GM21528 (cell line): ENCODE results near the gene WDR82.
A peak's percentile ranks its signal among the peaks of the same experiment; 100 is the strongest.

ENCODE experiments used
- ATAC-seq: cut with Tn5 transposase; IDR thresholded peaks from one replicate; pipeline ENCODE4 v1.9.1; 2021; ENCODE audit warnings: mild to moderate bottlenecking, moderate library complexity; ENCODE audit not compliant: unreplicated experiment, low FRiP score

WDR82 gene

DNA sequence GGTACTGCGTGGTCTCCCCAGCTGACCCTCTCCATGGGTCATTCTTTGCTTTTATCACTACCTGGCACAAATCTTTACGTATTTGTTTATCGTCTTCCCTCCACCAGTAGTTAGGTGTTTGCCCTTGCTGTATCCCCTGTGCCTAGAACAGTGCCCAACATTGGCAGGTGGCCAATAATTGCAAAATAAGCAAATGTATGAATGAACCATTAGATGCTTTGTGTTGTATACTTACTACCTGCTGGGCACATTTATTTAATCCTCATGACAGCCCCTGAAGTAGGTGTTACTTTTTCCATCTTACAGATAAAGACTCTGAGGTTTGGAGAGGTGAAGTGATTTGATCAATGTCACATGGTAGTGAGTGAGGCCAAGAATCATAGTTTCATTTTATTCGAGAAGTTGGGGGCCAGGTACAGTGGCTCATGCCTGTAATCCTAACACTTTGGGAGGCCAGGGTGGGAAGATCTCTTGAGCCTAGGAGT is 37.5 kb downstream of the WDR82 start:
- ATAC-seq = no peak

DNA sequence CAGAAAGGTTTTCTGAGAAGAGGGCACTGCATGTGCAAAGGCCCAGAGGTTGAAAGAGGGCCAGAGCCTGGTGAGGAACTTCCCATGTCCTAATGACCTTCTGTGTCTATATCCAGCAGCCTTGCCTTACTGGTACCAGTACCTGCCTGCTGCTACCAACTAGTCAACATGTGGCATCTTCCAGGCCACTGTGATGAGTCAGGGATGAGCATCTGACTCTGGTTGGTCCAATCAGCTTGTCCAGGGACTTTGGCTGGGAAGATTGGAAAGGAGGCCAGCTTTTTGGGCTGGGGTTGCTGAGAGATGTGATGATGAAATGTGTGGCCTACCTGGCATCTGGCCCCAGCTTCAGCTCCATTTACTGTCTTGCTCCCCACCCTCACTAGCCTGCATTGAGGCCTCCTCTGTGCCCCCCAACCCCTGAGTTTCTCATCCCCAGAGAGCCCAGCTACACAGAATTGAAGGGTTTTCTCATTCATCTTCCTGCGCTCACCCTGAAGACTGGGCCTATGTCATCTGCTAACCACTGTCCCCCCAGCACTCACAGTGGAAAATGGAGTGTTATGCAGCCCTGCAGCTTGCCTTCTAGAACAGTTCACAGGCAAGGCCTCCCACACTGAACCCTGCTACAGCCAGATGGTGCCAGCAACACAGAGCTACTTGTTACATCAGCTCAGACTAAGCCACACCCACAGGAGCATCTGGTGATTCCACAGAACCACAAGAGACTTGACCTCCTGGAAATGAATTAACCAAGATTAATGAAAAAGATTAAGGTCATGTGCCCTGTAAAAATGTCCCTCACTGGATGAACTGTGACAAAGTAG is 38.2 kb downstream of the WDR82 start:
- no peak for ATAC-seq

DNA sequence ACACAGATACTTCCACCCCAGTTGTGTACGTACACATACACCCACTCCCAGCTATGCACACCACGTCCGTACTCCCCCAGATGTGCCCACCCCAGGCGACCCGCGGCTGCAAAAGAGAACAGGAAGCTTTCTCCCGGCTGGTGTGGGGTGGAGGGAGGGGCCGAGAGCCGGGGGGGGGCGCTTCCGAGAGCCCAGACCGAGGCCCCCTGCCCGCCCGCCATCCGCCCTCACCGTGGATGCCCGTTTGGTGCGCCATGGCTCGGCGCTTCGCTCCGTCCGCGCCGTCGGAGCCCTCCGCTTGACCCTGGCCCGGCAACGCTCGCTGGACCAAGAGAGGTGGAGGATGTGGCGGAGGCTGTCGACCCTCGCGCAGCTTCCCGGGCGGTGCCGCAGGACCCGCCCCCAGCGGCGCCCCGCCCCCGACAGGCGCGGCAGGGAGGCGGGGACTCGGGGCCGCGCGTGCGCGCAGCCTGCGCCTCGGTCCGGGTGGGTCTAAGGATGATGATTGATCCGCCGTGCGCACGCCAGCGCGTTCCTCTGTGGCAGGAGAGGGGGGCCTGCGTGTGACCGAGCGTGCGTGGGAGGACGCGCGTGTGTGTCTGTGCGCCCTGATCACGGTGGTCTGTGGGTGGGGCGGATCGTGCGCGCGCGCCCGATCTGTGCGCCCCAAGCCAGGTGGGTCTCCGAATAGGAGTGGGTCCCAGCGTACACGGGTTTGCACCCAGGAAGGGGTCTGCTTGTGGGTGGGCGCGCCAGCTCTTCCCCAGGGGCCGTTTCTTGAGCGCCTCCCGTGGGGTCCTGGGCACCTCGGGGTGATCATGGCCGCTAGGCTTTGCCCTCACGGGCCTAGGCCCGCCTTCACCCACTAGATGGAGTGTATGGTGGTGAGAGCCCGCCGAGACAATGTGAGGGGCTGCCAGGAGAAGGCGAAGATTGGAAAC is 39.4 kb downstream of the WDR82 start, which contains the start of gene TWF2:
TWF2 (minus strand) TSS at position 398 of the 941 bp plus-strand sequence; CDS start at position 256, 142 bp downstream.
- ATAC-seq = peak; percentile 64

DNA sequence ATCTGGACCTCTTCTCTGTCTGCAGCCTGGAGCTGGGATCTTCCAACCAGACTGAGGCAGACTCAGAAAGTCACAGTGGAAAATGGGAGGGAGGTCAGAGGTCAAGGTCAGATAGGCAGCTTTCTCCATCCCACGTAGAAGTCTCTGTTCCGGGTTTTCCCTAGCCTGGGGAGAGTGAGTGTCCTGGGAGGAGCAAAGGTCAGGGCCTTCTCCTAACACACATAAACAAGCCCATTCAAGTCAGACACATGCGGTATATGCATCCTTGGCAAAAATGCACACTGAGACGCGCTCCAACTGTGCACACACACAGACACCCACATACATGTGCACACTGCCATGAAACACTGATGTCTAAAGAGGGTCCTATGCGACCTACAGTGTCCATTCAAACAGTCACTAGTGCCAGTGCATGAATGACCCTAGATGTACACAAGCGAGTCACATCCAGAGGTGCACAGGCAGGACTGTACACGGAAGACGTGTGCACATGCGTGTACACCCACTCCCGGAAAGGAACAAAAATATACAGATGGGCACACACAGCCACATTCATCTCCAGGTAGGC is 40.2 kb downstream of the WDR82 start:
- ATAC-seq = peak; percentile 12

DNA sequence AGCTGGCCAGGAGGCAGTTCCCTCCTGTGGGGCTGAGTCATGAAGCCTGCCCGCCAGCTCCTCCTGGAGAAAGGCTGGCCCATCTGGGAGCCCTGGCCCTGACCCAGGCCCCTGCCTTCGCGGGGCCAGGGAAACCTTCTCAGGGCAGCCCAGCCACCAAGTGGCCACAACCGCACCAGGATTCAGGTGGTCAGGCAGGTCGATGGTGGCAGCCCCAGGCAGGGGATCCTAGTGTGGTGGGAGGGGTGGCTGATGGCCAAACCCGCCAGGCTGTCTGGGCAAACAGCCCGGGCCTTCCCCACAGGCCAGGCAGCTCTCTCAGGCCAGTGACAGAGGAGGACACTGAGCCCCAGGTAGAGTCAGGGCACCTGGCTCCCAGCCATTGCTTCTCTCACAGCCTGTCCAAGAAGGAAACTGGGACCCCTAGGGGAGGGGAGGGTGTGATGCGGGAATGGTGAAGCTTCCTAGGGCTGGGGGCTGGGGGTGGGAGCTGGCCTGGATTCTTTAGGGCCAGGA is 40.7 kb downstream of the WDR82 start:
- no peak for ATAC-seq

DNA sequence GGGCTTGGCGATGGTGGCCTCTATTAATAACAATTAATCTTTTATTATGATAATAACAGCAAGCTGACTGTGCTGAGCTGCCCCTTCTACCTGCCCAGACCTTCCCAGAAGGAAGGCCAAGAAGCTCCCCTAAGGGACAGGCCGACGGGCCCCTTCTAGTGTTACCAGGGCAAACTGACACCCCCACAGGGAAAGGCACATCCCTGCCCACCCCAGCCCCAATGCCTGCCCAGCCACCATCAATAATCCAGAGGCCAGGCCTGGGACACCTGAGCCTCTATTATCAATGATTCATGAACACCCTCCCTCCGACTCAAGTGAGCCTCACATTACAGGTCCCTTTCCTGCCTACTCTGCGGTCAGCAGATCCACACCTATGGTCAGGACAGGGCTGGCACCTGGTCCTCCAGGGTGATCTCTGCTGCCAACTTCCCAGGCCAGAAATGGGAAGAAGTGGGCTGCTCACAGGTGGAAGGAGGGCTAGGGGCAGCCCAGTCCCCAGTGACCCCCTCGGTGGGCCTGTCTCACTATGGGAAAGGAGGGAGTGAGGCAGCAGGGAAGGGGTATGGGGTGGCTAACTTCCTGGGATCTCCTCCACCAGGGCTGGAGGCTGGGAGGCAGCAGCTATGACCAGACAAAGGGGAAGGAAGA is 41.3 kb downstream of the WDR82 start:
- ATAC-seq = no peak

DNA sequence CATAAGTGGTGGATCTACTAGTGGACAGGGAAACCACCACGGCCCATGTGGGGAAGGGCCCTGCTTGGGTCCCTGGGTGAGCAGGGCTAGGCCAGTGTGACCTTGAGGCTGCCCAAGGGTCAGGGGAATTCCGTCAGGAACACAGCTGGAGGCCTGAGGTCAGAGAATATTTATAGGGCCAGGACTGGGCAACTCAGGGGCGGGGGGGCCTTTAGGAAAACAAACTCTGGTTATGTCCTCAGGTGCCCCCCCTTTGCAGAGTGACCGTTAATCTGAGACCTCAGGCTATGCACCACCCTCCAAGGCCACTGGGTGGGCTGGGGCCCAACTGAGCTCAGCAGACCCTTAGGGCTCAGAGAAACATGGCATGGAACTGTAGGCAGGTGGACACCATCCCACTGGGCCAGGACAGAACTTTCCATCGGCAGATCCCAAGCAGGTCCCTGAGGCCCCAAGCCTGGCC is 42.0 kb downstream of the WDR82 start:
- ATAC-seq = no peak

DNA sequence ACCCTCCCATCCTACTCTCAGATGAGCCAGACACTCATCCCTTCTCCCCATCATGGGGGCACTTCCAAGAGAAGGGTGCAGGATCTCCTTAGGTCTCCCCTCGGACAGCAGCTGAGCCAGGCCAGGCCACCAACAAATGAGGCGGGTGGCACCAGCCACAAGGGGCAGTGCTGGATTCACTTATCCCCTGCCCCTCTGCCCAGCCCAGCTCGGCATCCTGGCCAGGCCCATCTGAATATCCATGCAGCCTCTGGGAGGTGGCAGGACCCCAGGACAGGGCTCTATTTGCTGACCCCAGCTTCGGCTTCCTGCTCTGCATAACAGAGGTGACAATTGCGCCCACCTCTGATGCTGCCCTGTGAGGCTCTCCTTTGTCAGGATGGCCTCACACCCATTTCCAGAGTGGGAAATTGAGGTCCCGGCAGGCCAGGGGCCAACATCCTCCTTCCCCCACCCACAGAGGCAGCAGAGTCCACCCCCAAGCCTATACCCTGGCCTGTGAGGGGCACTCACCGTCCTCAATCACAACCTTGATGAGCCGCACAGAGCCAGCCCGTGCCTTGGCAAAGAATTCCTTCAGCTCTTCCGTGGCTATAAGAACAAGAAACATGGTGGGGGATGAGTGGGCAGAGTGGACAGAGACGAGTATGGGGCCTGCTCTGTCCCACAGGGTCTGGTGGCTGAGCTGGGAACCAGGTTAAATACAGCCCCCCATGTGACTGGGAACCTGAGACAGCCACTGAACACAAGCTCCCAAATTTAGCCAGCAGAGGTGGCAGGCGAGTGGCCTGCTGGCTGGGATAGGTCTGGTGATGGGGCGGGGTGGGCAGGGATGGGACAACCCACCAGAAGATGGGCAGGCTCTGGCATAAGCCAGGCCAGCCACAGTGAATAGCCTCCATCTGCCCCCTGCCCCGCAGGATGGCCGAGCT is 43.7 kb downstream of the WDR82 start:
- ATAC-seq = no peak

DNA sequence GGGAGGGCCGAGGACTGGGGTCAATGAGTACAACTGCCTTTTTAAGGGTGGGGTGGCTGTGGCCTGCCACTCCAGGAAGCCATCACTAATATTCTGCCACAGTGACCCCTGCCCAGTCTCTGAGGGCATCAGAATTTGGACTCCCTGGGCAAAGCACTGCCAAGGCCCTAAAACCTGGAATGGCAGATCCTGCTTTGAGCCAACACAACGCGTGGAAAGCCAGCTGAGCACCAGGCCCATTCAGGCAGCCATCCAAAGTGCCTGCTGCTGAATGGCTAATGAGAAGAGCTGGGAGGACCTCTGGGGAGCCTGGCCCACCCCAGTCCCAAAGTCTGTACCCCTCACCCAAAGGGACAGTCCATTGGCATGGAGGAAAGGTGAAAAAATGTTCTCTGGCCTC is 44.5 kb downstream of the WDR82 start:
- no peak for ATAC-seq

DNA sequence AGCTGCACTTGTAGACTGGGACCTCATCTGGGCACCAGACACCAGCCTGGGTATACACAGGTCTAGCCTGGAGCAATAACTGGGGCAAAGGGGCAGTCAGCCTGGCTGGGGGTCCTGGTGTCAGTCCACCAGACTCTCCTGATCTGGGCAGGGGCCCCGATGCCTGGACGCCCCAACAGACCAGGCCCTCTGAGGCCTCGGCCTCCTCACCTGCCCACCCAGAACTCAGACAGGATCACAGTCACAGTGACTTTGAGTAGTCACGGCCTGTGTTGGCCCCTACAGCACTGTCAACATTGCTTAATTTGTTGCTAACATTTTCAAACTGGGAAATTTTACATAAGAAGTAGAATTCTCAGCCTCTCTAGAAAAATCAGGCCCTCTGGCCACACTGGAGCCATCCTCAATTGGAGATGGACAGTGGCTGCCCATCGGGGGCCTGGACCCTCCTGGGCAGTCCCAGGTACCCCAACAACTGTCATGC is 45.3 kb downstream of the WDR82 start:
- ATAC-seq = no peak

DNA sequence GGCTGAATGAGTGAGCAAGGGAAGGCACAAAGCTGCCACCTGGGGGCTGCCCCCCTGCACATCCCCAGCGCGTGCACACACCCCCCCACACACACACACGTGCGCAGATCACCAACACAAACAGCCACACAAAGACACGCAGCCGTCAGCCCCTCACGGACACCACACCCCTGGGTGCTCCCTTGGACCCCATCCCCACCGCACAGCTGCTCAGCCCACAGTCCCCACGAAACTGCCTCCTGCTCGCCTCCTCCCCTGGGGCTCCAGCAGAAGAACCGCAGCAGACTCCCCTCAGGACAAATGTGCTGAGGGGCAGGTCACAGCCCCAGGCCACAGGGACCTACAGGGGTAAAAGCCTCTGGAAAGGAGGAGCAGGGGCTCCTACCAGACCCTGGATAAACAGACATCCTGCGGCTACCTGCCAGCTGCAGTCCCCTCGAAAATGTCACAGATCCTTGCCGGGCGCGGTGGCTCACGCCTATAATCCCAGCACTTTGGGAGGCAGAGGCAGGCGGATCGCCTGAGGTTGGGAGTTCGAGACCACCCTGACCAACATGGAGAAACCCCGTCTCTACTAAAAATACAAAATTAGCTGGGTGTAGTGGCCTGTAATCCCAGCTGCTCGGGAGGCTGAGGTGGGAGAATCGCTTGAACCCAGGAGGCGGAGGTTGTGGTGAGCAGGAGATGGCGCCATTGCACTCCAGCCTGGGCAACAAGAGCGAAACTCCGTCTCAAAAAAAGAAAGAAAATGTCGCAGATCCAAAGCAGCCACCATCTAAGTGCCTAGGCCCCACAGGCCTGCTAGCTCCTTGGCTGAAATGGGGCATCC is 46.0 kb downstream of the WDR82 start:
- ATAC-seq = no peak

DNA sequence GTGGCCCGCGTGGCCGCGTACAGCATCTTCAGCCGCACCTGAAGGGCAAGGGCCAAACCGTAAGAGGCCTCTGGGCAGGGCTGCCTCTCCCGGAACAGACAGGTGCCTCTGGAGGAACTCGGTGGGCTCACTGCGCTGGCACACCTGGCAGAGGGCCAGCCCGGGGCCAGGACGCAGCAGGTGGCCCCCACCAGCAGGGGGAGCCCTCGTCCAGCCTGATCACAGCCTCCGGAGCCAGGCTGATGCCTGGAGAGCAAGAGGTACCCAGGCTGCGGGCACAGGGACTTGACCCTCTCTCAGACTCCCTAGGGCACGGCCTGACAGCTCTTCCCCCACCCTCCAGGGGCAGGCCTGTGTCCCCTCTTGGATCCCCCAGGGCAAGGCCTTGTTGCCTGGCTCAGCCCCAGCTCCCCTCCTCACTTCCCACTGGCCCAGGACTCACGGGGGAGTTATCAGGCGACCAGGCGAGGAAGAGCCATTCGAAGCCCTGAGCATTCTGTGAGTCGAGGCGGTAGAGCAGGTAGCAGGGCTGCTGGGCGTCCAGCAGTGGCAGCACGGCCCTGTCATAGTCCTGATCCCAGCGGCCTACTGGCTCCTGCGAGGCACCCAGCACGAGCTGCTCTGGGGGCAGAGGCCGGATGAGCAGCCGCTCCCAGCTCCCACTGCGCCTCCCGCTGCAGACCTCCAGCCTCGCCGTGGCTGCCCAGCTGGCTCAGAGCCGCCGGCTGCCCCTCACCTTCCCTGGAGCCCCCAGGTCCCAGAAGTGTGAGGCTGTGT is 46.8 kb downstream of the WDR82 start:
- ATAC-seq = no peak

DNA sequence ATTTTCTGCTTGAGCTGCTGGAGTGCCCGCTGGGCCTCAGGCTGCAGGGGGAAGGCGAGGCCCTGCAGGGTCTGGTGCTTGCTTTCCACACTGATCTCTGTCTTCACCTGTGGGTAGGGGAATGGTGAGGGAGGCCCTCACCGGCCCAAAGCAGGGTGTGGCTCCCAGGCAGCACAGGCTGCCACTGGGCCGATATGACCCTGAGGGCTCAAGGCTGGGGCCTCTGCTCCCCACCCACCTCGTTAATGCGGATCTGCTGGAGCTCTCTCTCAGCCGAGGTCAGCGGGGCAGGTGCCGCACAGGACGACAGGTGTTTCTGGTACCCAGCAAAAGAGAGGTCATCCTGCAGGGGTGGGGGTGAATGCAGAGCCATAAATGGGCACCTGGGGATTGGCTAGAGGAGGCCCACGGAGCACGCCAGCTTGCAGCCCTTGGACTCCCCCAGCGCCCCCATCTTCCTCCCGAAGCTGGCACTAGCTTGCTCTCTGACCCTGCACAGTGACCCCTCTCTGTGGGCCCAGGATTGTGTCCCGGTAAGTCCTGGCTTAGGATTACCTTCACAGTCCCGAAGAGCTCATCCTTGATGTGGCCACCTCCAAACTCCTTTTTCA is 47.5 kb downstream of the WDR82 start:
- ATAC-seq = no peak

DNA sequence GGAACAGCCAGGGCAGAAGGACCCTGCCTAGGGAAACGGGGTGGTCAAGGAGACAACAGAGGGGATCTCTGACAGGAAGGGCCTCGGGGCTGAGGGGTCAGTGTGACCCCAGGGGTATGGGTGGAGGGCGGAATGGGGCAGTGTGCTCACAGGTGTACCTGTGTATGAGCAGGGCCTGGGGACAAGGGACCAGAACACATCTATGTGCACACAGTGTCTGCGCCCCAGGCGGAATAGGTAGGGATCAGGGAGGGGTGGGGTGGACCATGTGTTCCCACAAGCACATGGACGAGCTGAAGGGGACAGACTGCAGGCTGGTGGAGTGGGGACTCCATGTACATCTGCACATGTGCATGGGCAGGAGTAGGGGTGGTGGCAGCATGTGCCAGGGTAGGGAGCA is 48.0 kb downstream of the WDR82 start:
- ATAC-seq = no peak

DNA sequence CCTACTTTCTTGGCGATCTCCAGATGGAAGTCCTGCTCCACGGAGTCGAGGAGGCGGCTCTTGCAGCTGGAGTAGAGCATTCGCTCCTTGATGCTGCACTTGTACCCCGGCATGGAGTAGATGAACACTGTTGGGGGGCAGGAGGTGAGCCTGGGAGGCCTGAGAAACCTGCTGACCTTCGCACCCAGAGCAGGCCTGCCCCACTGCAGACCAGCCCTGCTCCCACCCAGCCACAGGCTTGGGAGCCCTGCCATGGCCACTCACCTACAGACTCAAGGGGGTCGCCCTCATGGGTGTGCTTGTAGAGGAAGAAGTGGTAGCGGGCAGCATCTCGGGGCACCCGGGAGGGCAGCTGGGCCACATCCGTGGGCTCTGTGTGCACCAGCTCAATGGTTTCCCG is 48.8 kb downstream of the WDR82 start:
- ATAC-seq = no peak

DNA sequence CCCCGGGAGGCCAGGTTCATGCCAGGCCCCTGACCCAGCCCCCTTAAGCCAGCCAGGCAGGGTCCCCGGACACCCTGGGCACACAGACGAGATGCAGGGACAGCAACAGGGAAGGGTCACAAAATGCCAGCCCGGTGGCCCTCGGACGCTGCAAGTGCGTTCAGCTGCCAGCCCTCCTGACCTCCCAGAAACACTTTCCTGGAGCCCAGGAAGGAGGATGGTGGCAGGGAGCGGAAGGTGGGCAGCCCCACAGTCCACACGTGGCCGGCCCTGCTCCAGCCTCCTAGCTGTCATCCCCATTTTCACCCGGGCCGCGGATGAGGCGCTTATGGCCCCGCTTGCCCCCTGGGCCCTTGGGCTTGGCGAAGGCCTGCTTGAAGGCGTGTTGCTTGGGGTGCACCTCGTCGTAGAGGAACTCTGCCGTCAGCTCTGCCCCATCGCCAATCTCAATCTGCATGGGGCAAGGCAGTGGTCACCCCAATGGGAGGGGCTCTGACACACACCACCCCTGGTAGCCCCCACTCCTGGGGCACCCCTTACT is 49.6 kb downstream of the WDR82 start:
- ATAC-seq = no peak

DNA sequence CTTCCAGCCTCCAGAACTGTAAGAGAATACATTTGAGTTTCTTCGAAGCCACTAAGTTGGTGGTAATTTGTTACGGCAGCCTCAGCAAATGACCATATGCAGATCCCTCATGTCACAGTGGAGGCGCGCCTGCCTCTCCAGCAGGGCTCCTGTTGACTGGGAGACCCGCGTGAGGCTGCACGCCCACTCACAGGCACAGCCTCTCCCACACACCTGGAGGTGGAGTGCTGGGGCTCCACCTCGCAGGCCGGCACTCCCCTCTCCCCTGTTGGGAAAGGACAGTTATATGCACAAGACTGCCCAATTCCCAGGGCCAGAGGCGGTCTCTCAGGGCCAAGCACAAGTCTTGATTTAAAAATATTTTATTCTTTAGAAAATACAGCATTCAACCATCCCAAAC is 50.2 kb downstream of the WDR82 start:
- no peak for ATAC-seq
